ENCODE data around the gene NDST1.

GRCh38 chr5:150557509-150557872 is 49.6 kb downstream of the NDST1 start:
- no peak for TF ChIP-seq CTCF (conservative IDR thresholded peaks at IDR 0.05)
- TF ChIP-seq ZFX (IDR thresholded peaks at IDR 0.05), result no peak
